IPS DF 4.7 (cell line): Measurements from ENCODE around the gene TSPAN31.

ENCODE experiments used
- DNase-seq: peaks from one replicate; pipeline ENCODE4 v3.0.0-alpha.2; 2013; ENCODE audit warnings: low spot score; ENCODE audit errors: extremely low read depth

TSPAN31 gene

DNA sequence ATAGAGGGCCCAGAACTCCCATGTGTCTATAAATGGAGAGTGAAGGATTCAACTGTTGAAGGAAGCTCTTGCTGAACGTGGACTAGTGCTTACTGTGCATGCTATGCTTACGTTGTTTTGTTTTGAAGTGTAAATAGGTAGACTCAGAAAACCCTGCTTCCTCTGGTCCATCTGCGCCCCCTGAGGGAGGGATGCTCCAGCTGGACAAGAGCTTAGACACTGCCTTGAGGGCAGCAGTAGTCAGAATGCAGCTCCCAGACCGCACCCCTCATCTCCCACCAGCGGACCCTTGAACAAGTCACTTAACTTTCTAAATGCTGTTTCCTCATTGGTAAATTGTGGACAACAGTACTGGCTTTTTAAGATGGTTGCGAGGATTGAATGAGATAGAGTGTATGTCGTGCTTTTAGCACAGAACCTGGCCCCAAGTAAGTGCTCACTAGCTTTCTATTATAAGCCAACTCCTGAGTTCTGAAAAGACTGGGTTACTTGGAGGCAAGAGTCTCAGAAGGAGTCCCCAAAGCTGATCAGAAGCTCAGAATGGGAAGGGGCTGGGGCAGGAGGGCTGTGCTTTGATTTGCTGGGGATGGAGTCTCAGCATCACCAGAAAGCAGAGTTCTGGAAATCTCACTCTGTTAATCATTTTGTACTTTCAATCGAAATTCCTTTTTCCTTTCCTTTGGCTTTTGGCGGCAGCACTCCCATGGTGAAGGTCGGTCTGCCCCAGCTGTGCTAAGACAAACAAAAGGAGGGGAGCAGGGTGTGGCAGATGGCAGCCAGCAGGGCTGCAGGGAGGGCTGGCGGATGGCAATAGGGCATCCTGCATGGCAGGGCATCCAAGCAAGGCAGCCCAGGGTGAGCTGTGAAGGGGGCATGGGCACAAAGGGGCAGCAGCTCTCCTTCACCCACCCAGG is 21.9 kb upstream of the TSPAN31 start:
- no peak for DNase-seq

DNA sequence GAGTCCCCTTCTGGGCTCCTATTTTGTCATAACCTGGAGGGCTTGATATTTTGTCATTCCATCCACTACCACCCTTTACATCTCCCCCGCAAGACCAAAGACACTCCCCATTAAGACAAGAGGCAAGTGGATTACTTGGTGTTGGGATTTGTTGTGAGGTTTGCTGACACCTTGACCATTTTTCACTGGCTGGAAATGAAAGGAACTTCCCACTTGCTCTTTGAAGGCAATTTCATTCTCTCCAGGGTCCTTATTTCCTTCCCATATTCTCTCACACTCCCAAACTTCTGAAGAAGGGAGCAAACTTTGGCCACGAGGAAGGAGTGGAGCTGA is 21.2 kb upstream of the TSPAN31 start:
- no peak for DNase-seq

DNA sequence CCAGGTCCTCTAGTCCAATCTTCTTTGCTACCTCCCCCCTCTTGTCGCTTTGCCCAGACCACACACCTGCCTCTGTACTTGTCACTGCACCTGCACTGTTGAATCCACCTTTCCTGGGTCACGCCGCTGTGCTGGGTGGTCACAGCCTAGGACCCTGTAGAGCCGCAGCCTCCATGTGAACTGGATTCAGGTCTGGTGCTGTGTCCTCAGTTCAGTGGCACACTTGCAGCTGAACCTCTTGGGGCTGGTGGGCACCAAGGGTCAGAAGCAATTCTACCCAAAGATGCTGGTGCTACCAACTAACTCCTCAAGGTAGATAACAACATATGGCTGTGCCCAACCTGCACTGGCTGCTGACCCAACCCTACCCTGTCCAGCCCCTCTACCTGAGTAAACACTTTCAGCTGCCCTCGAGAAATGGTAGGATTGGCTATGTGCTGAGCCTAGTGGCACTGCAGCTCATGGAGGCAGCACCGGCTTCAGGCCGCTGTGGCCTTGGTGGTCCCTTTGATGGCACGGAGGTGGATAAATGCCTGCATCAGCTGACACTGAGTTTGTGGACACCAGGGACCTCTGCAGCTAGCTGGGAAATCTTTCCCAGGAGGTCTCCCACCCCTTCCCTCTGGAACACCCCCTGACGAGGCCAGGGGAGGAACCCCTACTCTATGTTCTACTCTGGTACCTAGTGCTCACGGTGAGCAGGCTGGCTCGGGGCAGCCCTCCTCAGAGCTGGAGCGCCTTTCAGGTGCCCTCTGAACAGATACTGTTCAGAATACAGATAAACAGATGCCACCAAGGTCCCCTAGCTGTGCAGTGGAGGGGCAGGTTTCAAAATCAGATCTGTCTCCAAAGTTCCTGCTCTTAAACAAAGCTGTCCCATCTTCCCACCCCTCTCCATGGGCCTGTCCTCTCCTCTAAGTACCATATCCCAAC is 20.6 kb upstream of the TSPAN31 start:
- DNase-seq = no peak

DNA sequence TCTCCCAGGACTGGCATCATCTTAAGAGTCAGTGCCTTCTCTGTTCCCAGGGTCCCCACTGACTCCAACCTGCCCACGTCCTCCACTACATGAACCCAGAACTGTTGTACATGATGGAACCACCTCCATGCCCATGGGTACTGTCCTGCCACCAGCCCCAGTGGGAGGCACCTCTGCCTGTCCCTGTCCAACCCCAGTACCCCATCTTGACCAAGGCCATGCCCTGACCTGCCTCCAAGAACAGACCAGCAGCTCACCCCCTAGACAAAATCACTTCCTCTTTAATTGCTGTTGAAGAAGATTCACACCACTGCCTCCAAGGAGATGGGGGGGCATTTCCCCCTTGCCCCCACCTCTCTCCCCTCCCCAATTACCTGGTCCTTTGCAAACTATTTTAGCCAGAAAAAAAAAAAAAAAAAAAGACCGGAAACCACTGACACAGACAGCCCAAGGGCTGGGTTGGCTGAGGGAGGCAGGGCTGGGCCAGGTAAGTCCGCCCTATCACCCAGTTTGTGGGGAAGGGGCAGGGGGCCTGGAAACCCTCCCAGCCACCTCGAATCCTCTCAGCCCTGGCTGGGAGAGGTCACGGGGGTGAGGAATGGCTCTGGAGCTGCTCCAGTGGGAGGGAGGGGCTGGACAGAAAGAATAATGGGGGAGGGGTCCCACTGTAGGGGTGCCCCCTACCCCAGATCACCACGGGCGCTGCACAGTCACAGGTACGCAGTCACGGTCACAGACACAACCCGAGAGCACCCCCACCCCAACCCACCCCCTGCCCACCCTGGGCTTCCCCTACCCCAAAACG is 19.7 kb upstream of the TSPAN31 start:
- no peak for DNase-seq

GRCh38 chr12:57725851-57726150 is 19.0 kb upstream of the TSPAN31 start:
- DNase-seq = no peak

DNA sequence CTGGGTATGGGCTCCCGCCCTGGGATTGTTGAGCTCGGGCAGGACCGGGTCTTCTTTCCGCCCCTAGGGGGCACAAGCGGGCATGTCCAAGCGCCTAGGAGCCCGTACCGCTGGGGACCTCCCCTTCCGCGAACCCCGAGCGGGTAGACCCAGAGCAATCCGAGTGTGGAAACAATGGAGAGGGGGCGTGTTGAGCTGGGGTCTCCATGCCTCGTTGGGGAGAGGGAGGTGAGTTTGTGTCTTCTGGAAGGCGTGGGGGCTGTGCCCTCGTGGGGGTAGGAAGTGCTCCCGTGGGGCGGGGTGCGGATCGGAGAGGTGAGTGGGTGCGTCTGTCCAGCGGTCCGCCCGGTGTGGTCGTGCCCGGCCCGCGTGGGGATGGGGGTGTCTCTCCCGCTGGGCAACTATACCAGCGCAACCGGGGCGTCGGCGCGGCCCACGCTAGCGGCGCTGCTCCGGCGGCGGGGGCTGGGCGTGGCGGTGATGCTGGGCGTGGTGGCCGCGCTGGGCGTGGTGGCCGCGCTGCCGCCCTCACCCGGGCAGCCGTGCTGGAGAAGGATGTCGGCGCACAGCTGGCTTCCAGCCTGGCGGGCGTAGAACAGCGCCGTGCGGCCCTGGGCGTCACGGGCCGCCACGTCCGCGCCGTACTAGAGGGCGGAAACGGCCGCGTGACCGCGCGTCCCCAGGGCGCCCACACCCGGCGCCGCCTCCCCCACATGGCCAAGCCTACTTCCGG is 18.5 kb upstream of the TSPAN31 start:
- no peak for DNase-seq

DNA sequence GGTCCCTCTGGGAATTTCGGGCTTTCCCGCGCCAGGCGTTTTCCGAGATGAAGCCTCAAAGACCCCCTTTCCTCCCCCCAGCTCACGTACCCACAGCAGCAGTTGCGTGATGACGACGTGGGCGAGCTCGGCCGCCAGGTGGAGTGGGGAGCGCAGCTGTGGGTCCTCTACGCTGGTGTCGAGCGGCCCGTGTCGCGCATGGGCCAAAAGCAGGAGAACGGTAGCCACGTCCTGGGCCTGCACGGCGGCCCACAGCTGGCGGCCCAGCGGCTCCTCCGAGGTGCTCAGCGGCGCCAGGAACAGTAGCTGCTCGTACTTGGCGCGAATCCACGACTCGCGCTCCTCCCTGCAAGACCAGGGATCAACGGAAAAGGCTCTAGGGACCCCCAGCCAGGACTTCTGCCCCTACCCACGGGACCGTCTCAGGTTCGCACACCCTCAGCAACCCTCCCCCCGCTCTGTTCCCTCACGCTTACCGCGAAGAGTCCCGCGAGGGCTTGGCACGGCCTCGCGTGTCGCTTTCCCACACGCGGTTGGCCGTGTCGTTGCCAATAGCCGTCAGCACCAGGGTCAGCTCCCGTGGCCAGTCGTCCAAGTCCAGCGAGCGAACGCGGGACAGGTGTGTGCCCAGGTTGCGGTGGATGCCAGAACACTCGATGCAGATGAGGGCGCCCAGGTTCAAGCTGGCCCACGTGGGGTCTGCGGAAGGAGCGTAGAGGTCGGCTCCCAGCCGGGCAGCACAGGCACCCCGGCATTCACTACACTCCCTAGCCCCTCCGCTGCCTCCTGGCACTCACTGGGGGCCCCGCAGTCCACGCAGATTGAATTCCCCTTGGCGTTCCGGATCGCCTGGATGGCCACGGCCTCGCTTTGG is 17.7 kb upstream of the TSPAN31 start:
- DNase-seq = no peak

DNA sequence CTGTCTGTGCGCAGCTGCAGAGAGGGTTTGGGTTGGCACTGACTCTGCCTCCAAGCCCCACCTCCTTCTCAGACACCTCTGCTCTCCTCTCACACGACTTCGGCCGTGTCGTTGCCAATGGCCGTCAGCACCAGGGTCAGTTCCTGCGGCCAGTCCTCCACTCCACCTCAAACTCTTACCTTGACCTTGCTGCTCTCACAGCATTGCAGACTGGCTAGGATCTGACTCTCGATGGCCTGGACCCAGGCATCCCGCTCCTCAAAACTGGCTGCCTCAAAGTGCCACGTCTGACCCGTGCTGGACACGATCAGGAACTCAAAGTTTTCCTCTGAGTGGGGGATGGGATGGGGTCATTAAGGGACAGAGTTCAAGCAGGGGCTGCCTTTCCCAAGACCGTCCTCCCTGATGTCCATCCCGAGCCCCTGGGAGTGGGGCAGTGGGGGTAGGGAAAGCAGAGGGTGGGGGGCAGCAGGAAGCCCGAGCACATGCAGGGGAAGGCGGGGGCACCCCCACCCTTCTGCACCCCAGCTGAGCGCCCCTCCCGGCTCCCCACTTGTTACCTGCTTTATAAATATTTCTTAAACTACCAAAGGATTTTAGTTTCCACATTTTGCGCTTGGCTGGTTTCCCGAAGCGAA is 17.0 kb upstream of the TSPAN31 start:
- no peak for DNase-seq

DNA sequence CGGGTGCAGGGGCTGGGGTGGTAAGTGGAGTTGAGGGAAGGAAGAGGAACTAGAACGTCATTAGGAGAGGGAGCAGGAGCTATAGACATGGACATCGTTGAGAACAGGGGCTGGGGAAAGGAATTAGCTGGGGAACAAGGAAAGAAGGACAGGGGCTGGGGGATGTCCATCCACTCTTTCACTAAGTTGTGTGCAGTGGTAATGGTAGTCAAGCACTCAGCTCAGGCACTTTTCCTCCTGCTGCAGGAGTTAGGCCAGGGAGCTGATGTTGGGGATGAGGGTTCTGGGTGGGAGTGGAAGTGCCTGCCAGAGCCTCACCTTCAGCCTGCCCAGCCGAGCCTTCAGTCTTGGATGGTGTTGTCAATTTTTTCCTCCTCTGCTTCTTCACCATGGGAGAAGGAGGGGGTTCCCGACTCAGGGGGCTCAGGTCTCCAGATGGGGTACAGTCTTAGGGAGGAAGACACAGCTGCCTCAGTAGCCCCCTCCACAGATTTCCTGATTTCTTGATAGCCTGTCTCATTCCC is 15.5 kb upstream of the TSPAN31 start:
- no peak for DNase-seq

DNA sequence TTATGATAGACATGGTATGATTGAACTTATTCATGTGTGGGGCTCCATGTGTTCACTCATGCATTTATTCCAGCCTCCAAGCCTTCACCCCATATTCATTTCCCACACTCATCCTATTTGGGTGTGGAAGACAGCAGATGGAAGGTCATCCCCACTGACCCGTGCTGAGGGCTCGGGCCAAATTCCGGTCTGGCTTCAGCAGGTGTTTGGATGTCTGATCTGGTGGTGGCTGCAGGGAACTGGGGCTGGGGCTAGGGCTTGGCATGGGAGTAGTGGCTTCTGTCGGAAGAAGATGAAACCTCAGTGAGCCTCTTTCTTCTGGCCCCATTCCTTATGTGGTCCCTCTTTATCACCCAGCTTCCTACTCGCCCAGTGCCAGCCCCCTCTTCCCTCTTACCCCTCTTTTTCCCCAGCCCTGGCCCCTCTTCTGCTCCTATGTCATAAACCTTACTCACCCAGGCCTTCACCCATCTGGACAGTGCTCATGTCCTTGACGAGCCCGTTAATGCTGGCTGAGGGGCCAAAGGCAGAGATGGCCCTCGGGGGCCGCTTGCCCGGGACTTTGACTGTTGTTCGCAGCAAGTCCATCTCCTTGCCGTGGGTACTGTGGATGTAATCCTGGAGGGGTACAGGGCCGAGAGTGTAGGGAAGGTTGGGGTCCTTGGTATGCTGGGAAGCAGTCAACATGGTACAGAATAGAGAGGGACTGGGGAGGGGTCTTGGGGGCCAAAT is 14.3 kb upstream of the TSPAN31 start:
- no peak for DNase-seq

DNA sequence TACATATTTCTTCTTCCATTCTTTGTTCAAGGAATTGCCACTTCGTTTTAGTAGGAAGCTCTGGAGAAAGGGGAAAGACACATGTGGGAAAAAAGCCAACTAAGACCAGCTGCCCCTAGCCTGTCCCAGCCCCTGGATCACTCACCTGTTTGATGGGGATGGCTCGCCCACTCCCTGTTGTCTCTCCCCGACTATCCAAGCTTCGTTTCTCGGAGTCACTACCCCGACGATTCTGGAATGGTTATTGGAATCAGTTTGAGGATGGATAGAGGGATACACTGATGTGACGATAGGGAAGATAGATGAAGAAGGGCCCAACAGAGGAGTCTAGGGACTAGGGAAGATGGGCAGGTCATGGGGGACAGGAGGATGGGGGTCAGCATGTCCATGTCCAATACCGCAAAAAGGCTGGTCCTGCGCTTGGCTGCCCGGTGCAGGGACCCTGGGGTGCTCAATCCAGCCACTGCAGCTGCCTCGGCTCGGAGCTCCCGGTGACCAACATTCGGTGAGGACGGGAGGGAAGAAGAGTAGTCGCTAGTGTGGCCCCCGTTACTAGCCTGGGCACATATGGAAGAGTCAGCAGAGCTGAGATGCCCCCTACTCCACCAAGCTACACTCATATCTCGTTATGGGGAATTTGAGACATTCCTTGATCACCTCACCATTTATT is 13.3 kb upstream of the TSPAN31 start:
- no peak for DNase-seq

GRCh38 chr12:57732270-57732669 is 12.6 kb upstream of the TSPAN31 start:
- DNase-seq = no peak

DNA sequence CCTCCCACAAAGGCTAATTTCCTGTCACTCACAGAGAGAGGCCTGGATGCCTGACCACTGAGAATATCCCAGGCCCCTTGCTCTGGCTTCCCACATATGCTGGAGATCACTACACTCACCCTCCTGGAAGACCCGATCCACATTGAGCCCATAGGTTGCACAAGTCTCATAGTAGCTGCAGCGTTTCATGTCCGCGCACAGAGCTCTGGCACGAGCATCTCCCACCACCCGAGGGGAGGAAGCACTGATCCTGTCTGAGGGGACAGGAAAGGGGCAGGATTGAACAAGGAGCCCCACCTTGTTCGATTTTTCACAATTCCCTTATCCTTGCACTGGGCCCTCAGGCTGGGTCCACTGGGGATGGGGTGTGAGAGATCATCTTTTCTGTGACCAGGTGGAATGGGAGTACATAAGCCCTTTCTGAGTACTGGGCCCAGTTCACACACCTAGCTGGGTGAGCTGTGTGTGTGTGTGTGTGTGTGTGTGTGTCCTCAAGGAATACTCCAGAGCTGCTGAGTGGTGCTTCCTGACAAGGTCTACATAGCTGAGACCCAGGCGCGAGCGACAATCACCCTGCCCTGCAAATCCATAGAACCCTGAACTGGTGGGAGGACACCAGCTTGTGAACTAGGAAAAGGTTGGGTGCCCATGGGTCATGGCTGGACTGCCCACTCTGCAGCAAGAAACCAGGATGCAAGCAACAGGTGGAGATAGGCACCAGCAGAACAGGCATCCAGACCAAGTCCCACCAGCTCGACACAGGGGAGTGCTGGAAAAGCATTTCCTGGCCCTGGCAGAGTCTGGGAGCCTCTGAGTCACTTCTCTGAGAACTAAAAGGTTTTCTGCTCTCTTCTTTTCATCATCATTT is 11.9 kb upstream of the TSPAN31 start:
- no peak for DNase-seq

DNA sequence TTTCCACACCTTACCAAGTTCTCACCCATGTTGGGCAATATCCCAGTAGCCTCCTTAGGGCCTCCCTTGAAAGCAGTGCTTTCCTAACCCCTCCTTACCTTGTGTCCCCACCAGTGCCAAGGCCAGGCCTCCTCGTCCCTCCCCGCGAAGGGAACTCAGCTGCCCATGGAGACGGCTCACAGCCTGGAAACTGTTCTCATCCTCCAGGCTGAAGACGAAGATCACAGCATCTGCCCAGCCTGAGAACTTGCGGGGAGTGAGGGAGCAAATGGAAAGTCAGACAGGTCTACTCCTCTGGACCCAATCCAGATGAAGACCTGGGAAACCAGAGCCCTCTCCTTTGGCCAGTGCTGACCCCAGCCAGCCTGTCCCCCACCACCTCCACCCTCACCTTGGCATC is 10.9 kb upstream of the TSPAN31 start:
- DNase-seq = no peak

DNA sequence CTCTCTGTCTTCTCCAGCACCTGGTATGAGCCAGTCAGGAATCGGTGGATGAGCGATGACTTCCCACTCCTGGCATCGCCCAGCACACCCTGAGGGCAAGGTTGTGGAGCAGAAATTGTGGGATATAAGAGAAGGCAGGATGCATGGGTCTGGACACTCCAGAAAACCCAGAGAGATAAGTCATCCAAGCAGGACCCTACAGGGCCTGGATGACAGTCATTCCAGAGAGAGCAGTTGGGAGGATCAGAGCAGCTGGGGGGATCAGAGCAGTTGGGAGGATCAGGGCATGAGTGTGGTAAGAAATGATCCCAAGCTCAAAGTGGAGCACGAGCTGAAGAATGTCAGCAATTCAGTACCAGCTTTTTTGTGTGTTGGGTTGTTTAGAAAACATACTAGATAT is 10.2 kb upstream of the TSPAN31 start:
- no peak for DNase-seq

DNA sequence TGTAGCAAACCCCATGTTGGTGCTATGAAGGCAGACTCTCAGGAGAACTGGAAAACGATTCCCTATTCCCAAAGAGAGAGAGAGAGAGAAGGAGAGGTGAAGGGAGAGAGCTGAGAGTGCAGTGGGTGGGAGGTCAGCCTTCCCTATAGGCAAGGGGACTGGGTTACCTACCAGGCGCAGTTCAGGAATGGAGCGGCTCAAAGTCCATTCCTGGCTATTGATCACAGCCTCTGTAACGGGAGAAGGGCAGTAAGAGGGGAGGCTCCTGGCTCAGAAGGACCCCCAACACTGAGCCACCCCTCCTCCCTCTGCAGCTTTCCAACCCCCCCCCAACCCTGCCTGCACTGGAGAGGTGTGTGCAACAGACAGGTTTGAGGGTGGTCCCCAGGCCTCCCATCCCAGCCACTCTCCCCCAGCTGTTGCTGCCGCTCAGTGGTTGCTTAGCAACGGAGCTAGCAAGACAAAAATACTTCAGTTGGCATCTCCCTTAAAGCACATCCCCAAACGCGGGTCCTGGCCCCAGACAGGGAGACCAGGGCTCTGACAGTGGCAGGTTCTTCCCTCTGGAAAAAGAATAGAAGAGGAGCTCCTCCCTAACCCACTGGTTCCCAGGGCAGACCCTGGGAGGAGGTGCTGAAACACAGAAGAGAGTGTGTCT is 9.5 kb upstream of the TSPAN31 start:
- DNase-seq = no peak
